WI38 (cell line): ENCODE data around the gene CACNB2.
A peak's percentile ranks its signal among the peaks of the same experiment; 100 is the strongest.

Experiments used
- H3K4me3 ChIP-seq: 2 replicates; pipeline ENCODE4 v1.5.1; 2011; ENCODE audit warnings: low read depth, mild to moderate bottlenecking, control low read depth, low read length
- TF ChIP-seq, protein P1 (sequence below): IDR thresholded peaks from 2 replicates; pipeline ENCODE4 v1.5.1; 2012; ENCODE audit warnings: low read depth, mild to moderate bottlenecking, control low read depth, low read length

CACNB2 gene

DNA sequence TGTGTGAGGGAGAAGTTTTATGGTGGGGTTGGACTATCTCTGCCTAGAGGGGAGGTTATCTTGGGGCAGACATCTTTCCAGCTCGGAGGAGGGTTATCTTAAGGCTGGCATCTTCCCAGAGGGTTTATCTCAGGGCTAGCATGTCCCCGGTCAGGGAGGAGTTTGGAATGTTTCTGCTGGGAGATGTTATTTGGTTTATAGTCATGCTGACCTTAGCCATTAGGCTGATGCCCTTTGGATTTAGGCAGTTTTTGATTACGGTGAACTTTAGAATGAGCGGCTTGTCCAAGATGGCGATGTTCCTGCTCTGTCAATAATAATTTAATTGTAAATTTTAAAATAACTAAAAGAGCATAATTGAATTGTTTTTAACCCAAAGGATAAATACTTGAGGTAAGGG is 236.4 kb downstream of the CACNB2 start:
- TF ChIP-seq, protein P1, sequence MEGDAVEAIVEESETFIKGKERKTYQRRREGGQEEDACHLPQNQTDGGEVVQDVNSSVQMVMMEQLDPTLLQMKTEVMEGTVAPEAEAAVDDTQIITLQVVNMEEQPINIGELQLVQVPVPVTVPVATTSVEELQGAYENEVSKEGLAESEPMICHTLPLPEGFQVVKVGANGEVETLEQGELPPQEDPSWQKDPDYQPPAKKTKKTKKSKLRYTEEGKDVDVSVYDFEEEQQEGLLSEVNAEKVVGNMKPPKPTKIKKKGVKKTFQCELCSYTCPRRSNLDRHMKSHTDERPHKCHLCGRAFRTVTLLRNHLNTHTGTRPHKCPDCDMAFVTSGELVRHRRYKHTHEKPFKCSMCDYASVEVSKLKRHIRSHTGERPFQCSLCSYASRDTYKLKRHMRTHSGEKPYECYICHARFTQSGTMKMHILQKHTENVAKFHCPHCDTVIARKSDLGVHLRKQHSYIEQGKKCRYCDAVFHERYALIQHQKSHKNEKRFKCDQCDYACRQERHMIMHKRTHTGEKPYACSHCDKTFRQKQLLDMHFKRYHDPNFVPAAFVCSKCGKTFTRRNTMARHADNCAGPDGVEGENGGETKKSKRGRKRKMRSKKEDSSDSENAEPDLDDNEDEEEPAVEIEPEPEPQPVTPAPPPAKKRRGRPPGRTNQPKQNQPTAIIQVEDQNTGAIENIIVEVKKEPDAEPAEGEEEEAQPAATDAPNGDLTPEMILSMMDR, result no peak
- H3K4me3 ChIP-seq, result no peak overlapping the region

DNA sequence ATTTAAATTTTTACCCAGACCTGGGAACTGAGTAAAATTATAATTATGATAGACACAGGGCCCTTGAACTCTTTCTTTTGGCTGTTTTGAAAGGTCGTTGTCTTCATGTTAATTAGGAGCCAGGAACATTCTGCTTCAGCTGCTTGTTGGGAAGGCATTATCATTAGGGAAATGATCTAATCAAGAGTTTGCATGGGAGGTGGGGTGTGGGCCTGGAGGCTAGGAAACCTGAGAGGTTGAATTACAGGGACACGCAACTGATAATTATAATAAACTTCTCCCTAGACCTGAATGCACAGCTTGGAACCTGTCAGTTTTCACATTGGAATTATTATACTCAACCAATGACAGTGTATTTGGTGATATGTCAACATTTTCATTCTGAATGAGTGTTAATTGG is 237.7 kb downstream of the CACNB2 start:
- H3K4me3 ChIP-seq, result no peak overlapping the region
- TF ChIP-seq, protein P1, result no peak

DNA sequence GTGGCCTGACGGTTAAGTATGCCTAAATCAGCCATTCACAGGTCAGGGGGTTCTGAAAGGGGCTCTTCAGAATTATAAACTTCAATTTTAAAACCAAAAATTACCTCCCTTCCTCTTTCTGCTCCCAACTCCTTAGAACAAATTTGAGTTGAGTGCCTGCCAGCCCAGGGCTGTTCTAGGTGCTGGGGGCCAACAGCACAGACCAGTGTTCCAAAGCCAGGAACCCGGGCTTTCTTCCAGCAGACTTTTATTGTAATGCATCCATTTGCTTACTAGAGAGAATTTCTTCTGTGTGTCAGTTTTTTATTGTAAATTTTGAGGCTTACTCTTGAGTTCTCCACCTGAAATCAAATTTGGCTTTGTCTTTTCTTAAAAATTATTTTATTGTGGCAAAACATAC is 238.5 kb downstream of the CACNB2 start:
- TF ChIP-seq, protein P1, result no peak

DNA sequence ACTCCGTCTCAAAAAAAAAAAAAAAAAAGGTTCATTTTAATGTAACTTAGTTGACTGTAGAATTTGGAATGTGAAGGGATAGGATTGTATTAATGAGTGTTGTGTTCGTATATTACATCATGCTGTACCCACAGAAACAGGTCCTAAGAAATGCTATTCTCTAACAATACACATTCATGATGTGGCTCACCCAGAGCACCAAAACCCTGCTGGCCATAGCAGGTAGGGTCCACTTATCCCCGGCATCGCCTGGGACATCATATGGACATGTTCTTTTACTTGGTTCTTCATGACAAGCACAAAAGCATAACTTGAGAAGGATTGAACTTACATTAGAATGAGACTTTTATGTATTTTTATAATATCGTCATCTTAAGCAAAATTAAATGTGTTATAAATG is 241.5 kb downstream of the CACNB2 start:
- TF ChIP-seq, protein P1, result no peak
- H3K4me3 ChIP-seq, result no peak overlapping the region

More for the DNA sequence above, 238.5 kb downstream of the CACNB2 start:
- H3K4me3 ChIP-seq, result no peak overlapping the region

DNA sequence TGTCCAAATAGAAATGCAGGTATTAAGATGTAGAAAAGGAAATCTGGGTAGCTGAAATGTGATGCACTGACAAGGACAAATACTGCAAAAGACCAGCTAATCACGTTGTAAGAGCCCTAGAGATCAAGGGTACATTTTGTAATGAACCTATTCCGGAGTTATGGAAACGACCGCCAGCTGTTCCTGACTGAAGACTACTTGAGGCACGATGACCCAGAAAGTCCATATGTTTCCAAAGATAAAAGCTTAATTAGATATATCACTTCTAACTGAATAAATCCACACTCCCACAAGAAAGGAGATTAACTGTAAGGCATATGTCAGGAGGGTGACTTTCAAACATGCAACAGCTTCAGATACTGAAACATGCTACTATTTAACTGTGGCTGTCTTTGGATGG is 257.7 kb downstream of the CACNB2 start:
- TF ChIP-seq, protein P1, result no peak
- H3K4me3 ChIP-seq, result no peak overlapping the region

DNA sequence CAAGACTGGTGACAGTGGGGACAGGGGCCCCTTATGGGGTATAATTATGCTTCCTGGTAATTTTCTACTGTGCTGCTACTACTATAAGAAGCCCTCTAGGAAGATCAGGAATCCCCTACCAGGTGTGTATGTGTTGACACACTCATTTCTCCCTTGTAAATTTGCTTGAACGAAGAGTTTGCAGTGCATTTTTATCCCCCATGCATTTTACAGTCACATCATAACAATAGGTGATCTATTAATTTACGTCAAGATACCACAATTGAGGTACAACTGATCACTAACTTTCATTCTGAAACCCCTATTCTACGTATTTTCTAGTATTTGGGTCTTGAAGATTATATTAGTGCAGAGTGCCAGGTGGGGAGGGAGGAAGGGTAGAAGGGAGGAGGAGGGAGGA is 258.9 kb downstream of the CACNB2 start:
- TF ChIP-seq, protein P1, result no peak

DNA sequence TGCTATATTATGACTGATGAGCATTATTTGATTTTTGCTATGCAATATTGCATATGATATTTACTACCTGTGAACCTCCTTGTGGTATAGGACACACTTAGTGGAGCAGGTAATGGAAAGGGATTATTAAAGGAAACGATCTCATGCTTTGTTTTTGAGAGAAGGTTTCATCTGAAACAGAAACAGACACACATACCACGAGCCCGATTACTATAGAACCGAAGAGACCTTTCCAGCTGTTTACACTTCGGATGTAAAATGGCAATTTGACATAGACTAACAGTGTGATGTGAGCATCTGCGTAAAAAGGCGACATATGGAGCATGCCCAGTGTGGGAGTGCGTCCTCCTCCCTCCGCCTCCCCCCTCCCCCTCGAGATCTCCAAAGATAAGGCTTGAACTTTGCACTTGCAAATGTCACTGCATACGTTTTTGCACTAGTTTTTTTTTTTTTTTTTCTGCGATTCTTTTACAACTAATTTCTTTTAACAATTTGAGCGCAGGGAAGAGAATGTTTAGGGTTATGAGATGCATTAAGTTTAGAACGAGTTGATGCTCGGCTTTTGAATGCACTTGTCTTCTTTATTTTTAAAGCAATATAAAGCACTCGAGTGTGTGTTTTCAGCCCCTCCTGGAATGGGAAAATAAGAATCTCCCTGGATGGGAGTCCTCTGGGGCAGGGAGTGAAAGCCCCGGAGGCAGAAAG is 260.1 kb downstream of the CACNB2 start:
- TF ChIP-seq, protein P1, result no peak
- H3K4me3 ChIP-seq, result peak overlapping the region; percentile 44

More for the DNA sequence above, 258.9 kb downstream of the CACNB2 start:
- no peak overlapping the region for H3K4me3 ChIP-seq
